Activated CD8-positive, alpha-beta memory T cell treated with anti-CD3 and anti-CD28 coated beads, Interleukin-2, amount 50 U/mL, for 1 hour (primary cell): ENCODE results near the gene TMEM179.

ENCODE experiments used
- DNase-seq: peaks from one replicate; pipeline ENCODE4 v3.0.0-alpha.2; 2020; ENCODE audit errors: extremely low read depth

The TMEM179 gene

GRCh38 chr14:104544362-104544961 is 60.1 kb downstream of the TMEM179 start:
- no peak for DNase-seq

- no peak for DNase-seq
These were observed 61.4 kb downstream of the TMEM179 start for GRCh38 chr14:104542871-104543830.

GRCh38 chr14:104541905-104542465 is 62.6 kb downstream of the TMEM179 start:
- DNase-seq: no peak
